HK-2 (cell line): ENCODE data around the gene PARD3B.
"Not testable (repeated sequence)": the region's sequence is repeated elsewhere in the genome, so short reads cannot be mapped to it uniquely, and the experiment has no call there.

Experiments used
- DNase-seq: peaks from one replicate; pipeline ENCODE4 v3.0.0-alpha.2; 2018; ENCODE audit not compliant: unreplicated experiment

Gene PARD3B

GRCh38 chr2:204539019-204539385 is 6.3 kb upstream of the PARD3B start:
- DNase-seq, result no peak

- DNase-seq, result no peak
These were observed 3.6 kb upstream of the PARD3B start for GRCh38 chr2:204541637-204542036.

GRCh38 chr2:204542982-204543608 is 2.2 kb upstream of the PARD3B start:
- DNase-seq, result no peak

- DNase-seq, result peak; percentile 18
These were observed 823 bp downstream of the PARD3B start for GRCh38 chr2:204545861-204546735.

- no peak for DNase-seq
These were observed 5.7 kb downstream of the PARD3B start for GRCh38 chr2:204550751-204551511.

- no peak for DNase-seq
These were observed 6.2 kb downstream of the PARD3B start for GRCh38 chr2:204551512-204551863.

- no peak for DNase-seq
These were observed 12.3 kb downstream of the PARD3B start for GRCh38 chr2:204557604-204558003.

GRCh38 chr2:204559358-204559757 is 14.1 kb downstream of the PARD3B start:
- DNase-seq, result not testable (repeated sequence)

- no peak for DNase-seq
These were observed 15.6 kb downstream of the PARD3B start for GRCh38 chr2:204560902-204561301.

- no peak for DNase-seq
These were observed 16.5 kb downstream of the PARD3B start for GRCh38 chr2:204561771-204562170.

- no peak for DNase-seq
These were observed 21.2 kb downstream of the PARD3B start for GRCh38 chr2:204566439-204566838.

- DNase-seq, result no peak
These were observed 25.1 kb downstream of the PARD3B start for GRCh38 chr2:204570421-204570820.

- no peak for DNase-seq
These were observed 25.8 kb downstream of the PARD3B start for GRCh38 chr2:204571041-204571440.

- DNase-seq, result no peak
These were observed 26.6 kb downstream of the PARD3B start for GRCh38 chr2:204571911-204572310.

- no peak for DNase-seq
These were observed 27.9 kb downstream of the PARD3B start for GRCh38 chr2:204573221-204573620.

GRCh38 chr2:204574486-204574885 is 29.2 kb downstream of the PARD3B start:
- DNase-seq, result no peak

- no peak for DNase-seq
These were observed 30.2 kb downstream of the PARD3B start for GRCh38 chr2:204575463-204575862.

- DNase-seq, result no peak
These were observed 31.2 kb downstream of the PARD3B start for GRCh38 chr2:204576362-204576979.

- DNase-seq, result no peak
These were observed 33.8 kb downstream of the PARD3B start for GRCh38 chr2:204578928-204579598.

GRCh38 chr2:204581946-204582345 is 36.7 kb downstream of the PARD3B start:
- DNase-seq, result no peak

- no peak for DNase-seq
These were observed 38.5 kb downstream of the PARD3B start for GRCh38 chr2:204583773-204584172.

GRCh38 chr2:204585930-204586329 is 40.7 kb downstream of the PARD3B start:
- no peak for DNase-seq
